IMR-90 (cell line): ENCODE data around the gene CNIH1.
"Not testable (repeated sequence)": the region's sequence is repeated elsewhere in the genome, so short reads cannot be mapped to it uniquely, and the experiment has no call there.

Source experiments
- POLR2A ChIP-seq: IDR thresholded peaks from 2 replicates; pipeline ENCODE4 v1.6.1; 2012; ENCODE audit warnings: mild to moderate bottlenecking, low read depth, low read length
- TF ChIP-seq, protein P1 (sequence below): fragments of 150-350 bp; IDR thresholded peaks from 2 replicates; pipeline ENCODE4 v1.6.1; 2017; ENCODE audit warnings: mild to moderate bottlenecking, antibody characterized with exemption, low read length, low read depth

DNA sequence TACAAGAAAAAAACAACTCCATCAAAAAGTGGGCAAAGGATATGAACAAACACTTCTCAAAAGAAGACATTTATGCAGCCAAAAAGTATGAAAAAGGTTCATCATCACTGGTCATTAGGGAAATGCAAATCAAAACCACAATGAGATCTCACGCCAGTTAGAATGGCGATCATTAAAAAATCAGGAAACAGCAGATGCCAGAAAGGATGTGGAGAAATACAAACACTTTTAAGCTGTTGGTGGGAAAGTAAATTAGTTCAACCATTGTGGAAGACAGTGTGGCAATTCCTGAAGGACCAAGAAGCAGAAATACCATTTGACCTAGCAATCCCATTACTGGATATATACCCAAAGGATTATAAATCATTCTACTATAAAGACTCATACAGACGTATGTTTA lies 60.6 kb downstream of the CNIH1 start:
- TF ChIP-seq POLR2A, result not testable (repeated sequence)
- TF ChIP-seq, protein P1, sequence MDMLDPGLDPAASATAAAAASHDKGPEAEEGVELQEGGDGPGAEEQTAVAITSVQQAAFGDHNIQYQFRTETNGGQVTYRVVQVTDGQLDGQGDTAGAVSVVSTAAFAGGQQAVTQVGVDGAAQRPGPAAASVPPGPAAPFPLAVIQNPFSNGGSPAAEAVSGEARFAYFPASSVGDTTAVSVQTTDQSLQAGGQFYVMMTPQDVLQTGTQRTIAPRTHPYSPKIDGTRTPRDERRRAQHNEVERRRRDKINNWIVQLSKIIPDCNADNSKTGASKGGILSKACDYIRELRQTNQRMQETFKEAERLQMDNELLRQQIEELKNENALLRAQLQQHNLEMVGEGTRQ, result not testable (repeated sequence)
